SKM-1 treated with dmso at 0.1 percent for 144 hours (cell line): ENCODE measurements around the gene ASPM.
"Not testable (repeated sequence)": the region's sequence is repeated elsewhere in the genome, so short reads cannot be mapped to it uniquely, and the experiment has no call there.

Source experiments
- DNase-seq: peaks from one replicate; lab custom pipeline; 2025; ENCODE audit not compliant: unreplicated experiment; lab: John Stamatoyannopoulos, UW

ASPM gene

GRCh38 chr1:197092491-197093023 is 53.9 kb downstream of the ASPM start:
- DNase-seq = no peak

- DNase-seq = no peak
These were observed 63.0 kb downstream of the ASPM start for GRCh38 chr1:197083474-197083873.

GRCh38 chr1:197081117-197081753 is 65.2 kb downstream of the ASPM start:
- DNase-seq = no peak

GRCh38 chr1:197080323-197080722 is 66.1 kb downstream of the ASPM start:
- DNase-seq = no peak

- DNase-seq = no peak
These were observed 69.9 kb downstream of the ASPM start for GRCh38 chr1:197076585-197076984.

GRCh38 chr1:197073978-197074377 is 72.5 kb downstream of the ASPM start:
- no peak for DNase-seq

GRCh38 chr1:197067457-197067818 is 79.0 kb downstream of the ASPM start:
- no peak for DNase-seq

GRCh38 chr1:197066719-197067456 is 79.6 kb downstream of the ASPM start, which contains the start of gene F13B:
F13B (minus strand) TSS chr1:197067260; CDS start chr1:197067223, 37 bp downstream.
- DNase-seq = no peak

GRCh38 chr1:197066277-197066676 is 80.2 kb downstream of the ASPM start:
- DNase-seq = no peak

GRCh38 chr1:197065559-197065958 is 80.9 kb downstream of the ASPM start:
- no peak for DNase-seq

- DNase-seq = no peak
These were observed 83.3 kb downstream of the ASPM start for GRCh38 chr1:197063212-197063611.

GRCh38 chr1:197062692-197063091 is 83.8 kb downstream of the ASPM start:
- DNase-seq = no peak

- no peak for DNase-seq
These were observed 97.4 kb downstream of the ASPM start for GRCh38 chr1:197049100-197049499.

- no peak for DNase-seq
These were observed 103.7 kb downstream of the ASPM start for GRCh38 chr1:197042676-197043341.

GRCh38 chr1:197041486-197042353 is 104.7 kb downstream of the ASPM start:
- no peak for DNase-seq

- no peak for DNase-seq
These were observed 109.6 kb downstream of the ASPM start for GRCh38 chr1:197036861-197037260.

- DNase-seq = not testable (repeated sequence)
These were observed 111.7 kb downstream of the ASPM start for GRCh38 chr1:197034631-197035339.
